ENCODE data around the gene KYNU. TPM values are rescaled to one million over a fixed set of nuclear protein-coding genes. Genes with fewer than 3 reads are reported as not detected.

KYNU gene
- total and polyA plus RNA-seq, 10 of the 15 experiments (the other 5 are each of a cell fraction or from before 2014, with no cell fraction given), result 31.3 to 101 (median 38.3) TPM

GRCh38 chr2:142951190-142952007 is 73.9 kb downstream of the KYNU start (continued):
- no peak for TF ChIP-seq ZBTB11 (CRISPR knock-in tag; IDR thresholded peaks at IDR 0.05)
- TF ChIP-seq MEF2B (IDR thresholded peaks at IDR 0.05; ENCODE audit: partially characterized antibody, poor library complexity, severe bottlenecking), result no peak
- no peak for TF ChIP-seq MYC (IDR thresholded peaks at IDR 0.05; ENCODE audit: insufficient read depth, insufficient read length, insufficient replicate concordance, low read length, severe bottlenecking)
- no peak for TF ChIP-seq TCF7 (IDR thresholded peaks at IDR 0.05; ENCODE audit: borderline replicate concordance)

- ChIA-PET CTCF (interaction anchor here (1.5 to 4.1 kb wide), 2 partner anchors 12 to 34 kb away, joined by 3 to 15 read pairs; no protein-coding TSS in a partner anchor), RAD21 (ENCODE audit: unreplicated experiment) (no interaction called here), SMC1A (ENCODE audit: uncharacterized antibody, unreplicated experiment) (interaction anchor here (0.9 to 3.0 kb wide), 2 partner anchors 11 to 24 kb away, joined by 4 to 15 read pairs; no protein-coding TSS in a partner anchor), POLR2A (no interaction called here)
- intact Hi-C loops (cut with micrococcal nuclease; ENCODE audit: unreplicated experiment), result no loop called here
- no peaks in the 10 kb centered on the region for H3K4me1 ChIP-seq (ENCODE audit: control insufficient read depth, insufficient read depth, low read length)
- no peaks in the 10 kb centered on the region for H3K79me2 ChIP-seq (ENCODE audit: control insufficient read depth, insufficient read depth, low read length)
- 98% methylated on average over 3 of the region's 3 CpGs for WGBS (ENCODE audit: insufficient coverage, insufficient replicate concordance, low lambda C conversion rate, missing lambda C conversion rate)
- peaks cover 3% of the 10 kb centered on the region; the same call in 2 of the 3 replicates for H3K9me3 ChIP-seq (replicated peaks; ENCODE audit: control insufficient read depth, insufficient read depth, low read length)
- in situ Hi-C loops (cut with MboI), result no loop called here
- ATAC-seq, result no peak
- peaks cover 0 to 2% of the 10 kb centered on the region in 2 experiments; a peak in 2 of 4 replicates for H3K36me3 ChIP-seq (ENCODE audit: control insufficient read depth in 2 of 2, insufficient read depth in 2 of 2, low read length in 1 of 2)
- H3K4me3 ChIP-seq, result no peak overlapping the region
- no peak overlapping the region for H3K27ac ChIP-seq (ENCODE audit: control insufficient read depth, insufficient read depth)
- no peak for FAIRE-seq
- no peaks in the 10 kb centered on the region for H4K20me1 ChIP-seq (ENCODE audit: control insufficient read depth, insufficient read depth)
- no peak overlapping the region for H3K4me2 ChIP-seq (ENCODE audit: control insufficient read depth, insufficient read depth)
- no peak overlapping the region for H2AFZ ChIP-seq (ENCODE audit: control insufficient read depth, low read depth, low read length)
- no peak for DNase-seq (ENCODE audit: low read depth, low spot score)
- no peaks in the 10 kb centered on the region for H3K27me3 ChIP-seq (replicated peaks in 1 of 2; ENCODE audit: control insufficient read depth in 2 of 2, insufficient read depth in 2 of 2, low read length in 1 of 2)
- BruUV-seq (replicated peaks), result no TSS peak
- no peak overlapping the region for H3K9ac ChIP-seq (ENCODE audit: control insufficient read depth, insufficient read depth, low read length)
- no peak for TF ChIP-seq MAX (IDR thresholded peaks at IDR 0.05; ENCODE audit: low read depth, low read length)
- TF ChIP-seq TBL1XR1 (IDR thresholded peaks at IDR 0.05; ENCODE audit: low read depth, low read length), result no peak
- no peak for TF ChIP-seq HDGF (IDR thresholded peaks at IDR 0.05)
- TF ChIP-seq SREBF1 (IDR thresholded peaks at IDR 0.05; ENCODE audit: low read length), result no peak
- TF ChIP-seq HSF1 (IDR thresholded peaks at IDR 0.05; ENCODE audit: low read depth, low read length), result no peak
- TF ChIP-seq PRDM15 (CRISPR knock-in tag; IDR thresholded peaks at IDR 0.05), result no peak
Observed at GRCh38 chr2:142952018-142952417, 74.6 kb downstream of the KYNU start.
